SW480 (cell line): ENCODE measurements around the gene POTEF.
A peak's percentile ranks its signal among the peaks of the same experiment; 100 is the strongest.
"Not testable (repeated sequence)": the region's sequence is repeated elsewhere in the genome, so short reads cannot be mapped to it uniquely, and the experiment has no call there.

Source experiments
- DNase-seq: peaks from one replicate; pipeline ENCODE4 v3.0.0-alpha.2; 2016; ENCODE audit warnings: low spot score

The POTEF gene

GRCh38 chr2:130129120-130129829, at the start of gene POTEF:
Gene POTEF, minus strand, starts transcription at chr2:130129222. Its CDS starts 8,707 bp downstream, at chr2:130120515.
- DNase-seq: peak; percentile 16

- not testable (repeated sequence) for DNase-seq
Measured at GRCh38 chr2:130174866-130175265, 45.8 kb upstream of the POTEF start.

GRCh38 chr2:130169896-130170295, 40.9 kb upstream of the POTEF start:
- DNase-seq: no peak

DNA sequence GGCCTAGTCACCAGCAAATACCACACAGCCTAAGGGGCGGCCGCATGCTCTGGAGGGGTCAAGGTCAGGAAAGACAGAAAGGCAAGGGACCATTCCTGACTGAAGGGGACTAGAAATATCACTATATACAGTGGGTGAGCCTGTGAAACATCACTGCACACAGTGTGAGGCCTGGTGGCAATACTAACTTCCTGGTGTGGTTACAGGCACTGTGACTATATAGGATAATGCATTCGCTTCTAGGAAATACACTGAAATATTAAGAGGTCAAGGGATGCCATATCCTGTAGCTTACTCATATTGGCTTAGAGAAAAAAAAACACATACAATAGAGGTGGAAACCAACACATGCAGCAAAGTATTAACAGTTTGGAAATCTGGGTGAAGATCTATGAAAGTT, 40.1 kb upstream of the POTEF start:
- not testable (repeated sequence) for DNase-seq

DNA sequence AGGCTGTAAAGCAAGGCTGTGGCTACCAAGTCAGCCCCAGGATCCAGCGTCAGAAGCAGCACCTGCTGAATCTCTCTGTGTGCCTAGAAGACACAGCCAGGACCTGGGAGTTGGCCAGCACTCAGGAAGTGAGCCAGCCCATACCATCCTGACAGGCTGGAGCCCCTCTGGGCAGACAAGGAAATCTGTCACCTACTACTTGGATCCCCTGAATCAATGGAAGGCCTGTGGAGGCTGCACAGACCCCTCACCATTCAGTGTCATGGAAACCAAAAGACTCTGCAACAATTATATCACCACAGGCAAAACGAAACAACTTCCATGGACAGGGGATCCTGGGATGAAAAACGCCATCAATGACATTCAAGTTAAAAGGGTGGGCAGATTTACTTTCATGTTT, 37.6 kb upstream of the POTEF start:
- not testable (repeated sequence) for DNase-seq

DNA sequence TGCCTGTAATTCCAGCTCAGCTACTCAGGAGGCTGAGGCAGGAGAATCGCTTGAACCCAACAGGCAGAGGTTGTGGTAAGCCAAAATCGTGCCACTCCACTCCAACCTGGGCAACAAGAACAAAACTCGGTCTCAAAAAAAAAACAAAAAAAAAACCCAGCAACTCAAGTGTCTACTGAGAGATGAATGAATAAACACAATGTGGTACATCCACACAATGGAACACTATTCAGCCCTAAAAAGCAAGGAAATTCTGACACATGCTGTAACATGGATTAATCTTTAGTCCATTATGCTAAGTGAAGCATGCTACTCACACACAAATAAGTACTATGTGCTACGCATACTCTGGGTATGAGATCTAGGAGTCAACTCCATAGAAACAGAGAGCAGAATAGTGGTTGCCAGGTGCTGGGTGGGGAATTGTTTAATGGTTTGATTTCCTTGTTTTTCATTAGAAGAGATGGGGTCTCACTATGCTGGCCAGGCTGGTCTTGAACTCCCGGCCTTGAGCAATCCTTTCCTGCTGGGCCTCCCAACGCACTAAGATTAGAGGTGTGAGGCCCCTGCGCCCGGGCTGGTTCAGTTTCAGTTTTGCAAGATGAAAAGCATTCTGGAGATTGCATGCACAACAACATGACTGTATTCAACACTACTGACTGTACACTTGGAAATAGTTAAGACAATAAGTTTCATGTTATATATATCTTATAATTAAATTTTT, 36.4 kb upstream of the POTEF start:
- DNase-seq: no peak

- no peak for DNase-seq
Measured at GRCh38 chr2:130162968-130163367, 33.9 kb upstream of the POTEF start.

DNA sequence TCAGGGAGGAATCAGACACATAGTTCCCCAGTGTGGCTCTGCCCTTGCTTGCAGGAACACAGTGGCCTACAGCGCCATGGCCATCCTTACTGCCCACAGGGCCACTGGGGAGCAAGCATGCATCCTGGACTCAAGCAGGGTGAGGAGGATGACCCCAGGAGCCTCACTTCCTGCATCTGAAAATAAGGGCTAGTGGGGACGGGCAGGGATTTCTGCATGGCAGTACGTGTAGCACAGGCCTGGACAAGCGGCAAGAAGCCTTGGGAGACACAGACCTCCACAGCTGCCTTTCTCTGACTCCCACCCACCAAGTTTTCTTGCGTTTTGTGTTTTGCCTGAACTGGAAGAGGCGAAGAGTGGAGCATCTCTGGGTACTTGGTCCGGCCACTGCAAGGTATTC, 33.5 kb upstream of the POTEF start:
- DNase-seq: not testable (repeated sequence)

DNA sequence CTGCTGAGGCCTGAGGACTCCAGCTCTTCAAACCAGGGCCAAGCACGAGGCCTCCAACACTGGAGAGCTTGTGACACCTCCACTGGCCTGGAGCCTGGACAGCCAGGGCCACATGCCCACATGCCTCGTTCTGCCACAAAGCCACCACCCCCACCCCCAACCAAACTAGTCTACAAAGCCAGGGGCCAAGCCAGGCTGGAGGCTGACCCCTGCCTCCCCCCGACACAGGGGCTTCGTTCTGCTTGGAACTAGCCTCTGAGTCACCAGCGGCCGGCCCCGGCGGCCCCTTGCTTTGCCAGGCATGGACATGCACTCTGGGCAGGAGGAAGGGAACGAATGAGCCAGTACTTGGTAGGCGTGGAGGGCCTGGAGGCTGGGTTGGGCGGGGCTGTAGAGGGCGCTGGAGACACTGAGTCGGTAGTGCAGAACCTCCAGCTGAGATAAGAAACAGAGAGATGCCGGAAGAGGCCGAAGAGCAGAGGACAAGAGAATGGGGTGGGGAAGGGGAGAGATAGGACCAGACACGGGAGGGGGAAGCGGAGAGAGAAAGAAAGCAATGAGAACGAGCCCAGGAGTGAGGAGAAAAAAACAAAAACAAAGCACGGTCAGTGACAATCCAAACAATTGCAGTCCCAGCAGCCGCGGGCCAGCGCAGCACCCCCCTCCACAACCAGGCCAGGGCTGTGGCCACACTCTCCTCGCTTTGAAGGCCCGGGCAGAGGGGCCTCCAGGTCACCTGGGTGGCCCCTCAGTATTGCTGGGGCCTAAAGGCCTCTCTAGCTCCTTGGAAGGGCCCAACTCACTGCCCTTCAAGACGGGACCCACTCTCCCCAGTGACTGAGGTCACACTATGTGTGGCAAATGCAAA, 32.0 kb upstream of the POTEF start:
- not testable (repeated sequence) for DNase-seq

- no peak for DNase-seq
Measured at GRCh38 chr2:130160131-130160530, 31.1 kb upstream of the POTEF start.

DNA sequence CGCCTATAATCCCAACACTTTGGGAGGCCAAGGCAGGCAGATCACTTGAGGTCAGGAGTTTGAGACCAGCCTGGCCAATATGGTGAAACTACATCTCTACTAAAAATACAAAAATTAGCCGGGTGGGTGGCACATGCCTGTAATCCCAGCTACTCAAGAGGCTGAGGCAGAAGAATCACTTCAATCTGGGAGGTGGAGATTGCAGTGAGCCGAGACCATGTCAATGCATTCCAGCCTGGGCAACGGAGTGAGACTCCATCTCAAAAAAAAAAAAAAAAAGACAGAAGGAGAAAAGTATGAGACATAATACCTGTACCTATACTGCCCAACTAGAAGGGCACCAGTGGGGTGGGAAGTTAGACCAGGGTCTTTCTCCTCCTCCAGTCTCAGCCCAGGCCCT, 30.4 kb upstream of the POTEF start:
- DNase-seq: not testable (repeated sequence)

DNA sequence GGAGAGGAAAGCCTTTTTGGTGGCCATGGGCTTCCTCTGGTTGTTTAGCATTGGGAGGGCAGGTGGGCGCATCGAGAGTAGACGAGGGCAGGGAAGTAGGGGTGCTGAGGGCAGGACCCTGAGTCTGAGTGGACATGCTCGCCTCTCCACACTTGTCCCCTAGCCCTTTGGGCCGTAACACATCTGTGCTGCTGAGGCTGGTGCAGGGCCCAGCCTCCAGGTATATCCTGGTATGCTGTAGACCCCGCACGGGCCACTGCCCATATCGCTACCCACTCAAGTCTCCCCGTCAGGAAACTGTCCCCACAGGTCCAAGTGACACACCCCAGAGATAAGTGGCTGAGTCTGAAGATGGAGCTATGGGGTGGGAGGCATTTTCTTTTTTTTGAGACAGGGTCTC, 29.6 kb upstream of the POTEF start:
- DNase-seq: no peak

DNA sequence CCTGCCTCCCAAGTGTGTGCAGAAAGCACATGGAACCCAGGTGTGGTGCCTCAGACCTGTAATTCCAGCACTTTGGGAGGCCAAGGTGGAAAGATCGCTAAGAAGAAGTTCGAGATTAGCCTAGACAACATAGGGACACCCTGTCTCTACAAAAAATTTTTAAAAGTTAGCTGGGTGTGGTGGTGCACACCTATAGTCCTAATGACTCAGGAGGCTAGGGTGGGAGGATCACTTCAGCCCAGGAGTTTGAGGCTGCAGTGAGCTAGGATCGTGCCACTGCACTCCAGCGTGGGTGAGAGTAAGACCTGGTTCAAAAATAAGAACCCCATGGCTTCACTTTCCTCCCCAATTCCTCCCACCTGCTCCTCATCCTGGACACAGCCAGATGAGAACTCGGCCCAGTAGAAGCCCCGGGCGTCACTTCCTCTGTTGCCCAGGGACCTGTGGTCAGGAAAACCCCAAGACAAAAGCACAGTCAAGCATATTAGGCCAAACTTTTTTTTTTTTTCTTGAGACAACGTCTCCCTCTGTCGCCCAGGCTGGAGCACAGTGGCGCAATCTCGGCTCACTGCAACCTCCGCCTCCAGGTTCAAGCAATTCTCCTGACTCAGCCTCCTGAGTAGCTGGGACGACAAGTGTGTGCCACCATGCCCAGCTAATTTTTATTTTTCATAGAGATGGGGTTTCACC, 28.9 kb upstream of the POTEF start:
- DNase-seq: not testable (repeated sequence)

GRCh38 chr2:130157354-130157753, 28.3 kb upstream of the POTEF start:
- DNase-seq: not testable (repeated sequence)

DNA sequence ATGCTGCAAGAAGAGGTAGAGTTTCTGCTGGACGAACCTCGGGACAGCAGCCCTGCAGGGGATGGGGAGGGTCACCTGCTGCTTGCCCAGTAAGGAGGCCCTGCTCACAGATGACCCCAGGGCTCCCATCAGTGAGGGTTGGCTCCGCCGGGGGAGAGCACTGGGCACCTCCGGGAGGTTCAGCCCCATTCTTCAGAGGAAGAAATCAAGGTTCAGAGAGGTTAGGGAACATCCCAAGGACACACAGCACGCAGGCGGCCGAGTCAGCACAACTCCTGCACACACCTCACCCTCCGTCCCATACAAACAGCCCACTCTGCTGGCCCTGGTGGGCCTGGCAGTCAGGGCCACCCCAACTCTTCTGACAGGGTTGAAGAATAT, 27.6 kb upstream of the POTEF start:
- no peak for DNase-seq

GRCh38 chr2:130155956-130156623, 27.1 kb upstream of the POTEF start:
- DNase-seq: peak; percentile 8

DNA sequence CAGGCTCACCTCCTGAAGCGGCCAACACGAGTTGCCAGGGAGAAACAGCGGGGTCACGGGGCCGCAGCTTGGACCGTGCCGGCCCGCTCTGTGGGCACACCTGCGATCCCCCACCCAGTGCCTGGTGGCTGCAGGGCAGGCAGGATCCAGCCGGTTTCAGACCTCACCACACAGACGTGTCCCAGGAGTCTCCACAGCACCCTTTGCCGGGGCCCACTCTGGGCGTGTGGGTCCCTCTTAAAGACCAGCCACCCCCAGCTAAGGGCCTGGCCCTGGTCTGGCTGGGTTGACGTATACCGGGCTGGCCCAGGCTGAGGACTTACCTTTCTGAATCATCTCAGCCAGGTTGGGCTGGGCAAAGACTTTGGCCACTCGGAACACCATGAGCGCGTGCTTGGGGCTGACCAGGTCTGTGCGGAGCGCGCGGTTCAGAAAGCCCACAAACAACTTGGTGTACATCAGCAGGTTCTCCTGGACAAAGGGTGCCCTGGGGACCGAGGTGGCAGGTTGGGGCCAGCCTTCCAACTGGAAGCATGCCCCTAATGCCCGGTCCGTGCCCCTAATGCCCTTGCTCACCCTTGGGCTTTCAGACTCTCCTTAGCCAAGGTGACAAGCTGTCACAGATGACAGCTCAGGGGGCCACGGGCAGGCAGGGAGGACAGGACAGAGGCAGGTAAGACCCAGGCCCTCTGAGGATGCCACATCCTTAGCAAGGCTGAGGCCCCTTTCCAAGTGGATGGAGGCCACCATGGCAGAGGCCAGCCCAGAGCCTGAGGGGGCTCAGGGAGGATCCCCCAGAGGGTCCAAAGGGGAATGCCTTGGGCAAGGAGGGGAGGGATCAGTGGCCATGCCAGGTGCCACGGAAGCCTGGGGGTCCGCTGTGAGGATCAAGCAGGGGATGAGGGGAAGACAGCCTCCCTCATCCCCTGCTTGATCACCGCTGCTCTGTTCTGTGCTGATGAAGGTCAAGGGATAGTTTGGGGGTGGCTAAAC, 26.0 kb upstream of the POTEF start:
- no peak for DNase-seq

GRCh38 chr2:130154423-130154770, 25.4 kb upstream of the POTEF start:
- not testable (repeated sequence) for DNase-seq

- DNase-seq: not testable (repeated sequence)
Measured at GRCh38 chr2:130153721-130154422, 24.9 kb upstream of the POTEF start.
